ENCODE data around the gene CAMK2N2.
A peak's percentile ranks its signal among the peaks of the same experiment; 100 is the strongest.
"Not testable (repeated sequence)": the region's sequence is repeated elsewhere in the genome, so short reads cannot be mapped to it uniquely, and the experiment has no call there.

Gene CAMK2N2

GRCh38 chr3:184272269-184272668, 10.9 kb upstream of the CAMK2N2 start:
- no peak for DNase-seq (ENCODE audit: low read depth in 2 of 2)

DNA sequence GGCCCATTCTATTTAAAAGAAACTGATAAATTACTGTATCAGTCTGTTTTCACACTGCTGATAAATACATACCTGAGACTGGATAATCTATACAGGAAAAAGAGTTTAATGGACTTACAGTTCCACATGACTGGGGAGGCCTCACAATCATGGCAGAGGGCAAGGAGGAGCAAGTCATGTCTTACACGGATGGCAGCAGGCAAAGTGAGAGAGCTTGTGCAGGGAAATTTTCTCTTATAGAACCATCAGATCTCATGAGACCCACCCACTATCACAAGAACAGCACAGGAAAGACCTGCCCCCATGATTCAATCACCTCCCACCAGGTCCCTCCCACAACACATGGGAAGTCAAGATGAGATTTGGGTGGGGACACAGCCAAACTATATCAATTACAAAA, 5.9 kb upstream of the CAMK2N2 start:
- not testable (repeated sequence) for DNase-seq (ENCODE audit: low read depth in 2 of 2)

- no peak for DNase-seq (ENCODE audit: low read depth in 2 of 2)
Observed at GRCh38 chr3:184262764-184263179, 1.4 kb upstream of the CAMK2N2 start.

GRCh38 chr3:184261854-184262763, 756 bp upstream of the CAMK2N2 start:
- DNase-seq (ENCODE audit: low read depth in 2 of 2) = no peak

GRCh38 chr3:184260724-184261269, 556 bp downstream of the CAMK2N2 start:
- DNase-seq (ENCODE audit: low read depth in 2 of 2) = no peak

- DNase-seq (ENCODE audit: low read depth in 2 of 2) = no peak
Observed at GRCh38 chr3:184259878-184260723, 1.3 kb downstream of the CAMK2N2 start.

DNA sequence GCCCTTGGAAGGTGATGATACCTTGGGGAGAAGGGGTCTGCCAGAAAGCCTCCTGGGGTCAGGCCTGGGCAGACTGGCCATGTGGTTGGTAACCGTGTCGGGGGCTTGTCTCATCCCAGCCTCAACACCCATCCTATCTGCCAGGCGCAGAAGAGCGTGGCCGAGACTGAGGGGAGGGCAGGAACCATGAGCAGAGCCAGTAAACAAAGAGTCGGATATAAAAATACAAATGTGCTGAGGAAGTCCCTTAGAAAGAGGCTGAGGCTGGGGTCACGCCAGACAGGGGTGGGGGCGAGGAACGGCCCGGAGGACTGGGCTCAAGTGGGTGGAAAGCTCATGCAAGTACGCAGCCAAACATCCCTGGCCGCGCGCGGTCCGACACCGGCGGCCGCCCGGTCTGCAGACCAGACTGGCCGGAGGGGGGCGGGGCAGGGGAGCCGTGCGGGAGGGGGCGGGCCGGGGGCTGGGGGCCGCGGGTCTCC, 1.9 kb downstream of the CAMK2N2 start:
- no peak for DNase-seq (ENCODE audit: low read depth in 2 of 2)

GRCh38 chr3:184258926-184259325, 2.4 kb downstream of the CAMK2N2 start:
- DNase-seq (ENCODE audit: low read depth in 2 of 2) = no peak

GRCh38 chr3:184257083-184257915, 4.1 kb downstream of the CAMK2N2 start:
- no peak for DNase-seq (ENCODE audit: low read depth in 2 of 2)

DNA sequence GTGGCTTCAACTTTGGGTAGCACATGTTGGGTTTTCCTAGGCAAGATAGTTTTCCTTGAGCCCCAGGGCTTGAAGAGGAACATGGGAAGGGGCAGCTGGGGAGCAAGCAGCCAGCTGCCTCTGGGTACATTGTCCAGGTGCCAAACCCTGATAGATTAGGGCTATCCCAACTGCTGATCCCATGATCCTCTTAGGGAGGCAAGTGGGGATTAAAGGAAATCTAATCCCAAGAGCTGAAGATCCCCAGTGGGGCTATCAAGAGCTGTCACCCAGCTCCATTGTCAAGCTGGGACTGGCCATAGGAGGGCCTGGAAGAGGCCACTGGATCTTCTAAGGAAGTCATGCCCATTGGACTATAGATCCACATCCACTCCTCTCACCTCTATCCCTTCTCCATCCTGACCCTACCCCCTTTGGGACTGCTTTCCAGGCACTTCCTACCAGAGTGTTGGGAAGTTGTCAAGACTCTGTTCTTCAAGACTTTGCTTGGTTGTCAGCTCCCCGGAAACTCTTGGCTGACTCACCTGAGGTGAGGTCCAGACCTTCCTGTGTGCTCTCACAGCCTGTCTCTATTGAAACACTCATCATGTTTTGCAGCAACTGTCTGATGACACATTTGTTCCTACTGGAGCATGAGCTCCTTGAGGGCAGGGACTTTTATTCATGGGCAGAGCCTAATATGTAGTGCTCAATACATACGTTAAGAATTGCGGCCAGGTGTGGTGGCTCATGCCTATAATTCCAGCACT, 5.9 kb downstream of the CAMK2N2 start:
- DNase-seq (ENCODE audit: low read depth in 2 of 2) = no peak

DNA sequence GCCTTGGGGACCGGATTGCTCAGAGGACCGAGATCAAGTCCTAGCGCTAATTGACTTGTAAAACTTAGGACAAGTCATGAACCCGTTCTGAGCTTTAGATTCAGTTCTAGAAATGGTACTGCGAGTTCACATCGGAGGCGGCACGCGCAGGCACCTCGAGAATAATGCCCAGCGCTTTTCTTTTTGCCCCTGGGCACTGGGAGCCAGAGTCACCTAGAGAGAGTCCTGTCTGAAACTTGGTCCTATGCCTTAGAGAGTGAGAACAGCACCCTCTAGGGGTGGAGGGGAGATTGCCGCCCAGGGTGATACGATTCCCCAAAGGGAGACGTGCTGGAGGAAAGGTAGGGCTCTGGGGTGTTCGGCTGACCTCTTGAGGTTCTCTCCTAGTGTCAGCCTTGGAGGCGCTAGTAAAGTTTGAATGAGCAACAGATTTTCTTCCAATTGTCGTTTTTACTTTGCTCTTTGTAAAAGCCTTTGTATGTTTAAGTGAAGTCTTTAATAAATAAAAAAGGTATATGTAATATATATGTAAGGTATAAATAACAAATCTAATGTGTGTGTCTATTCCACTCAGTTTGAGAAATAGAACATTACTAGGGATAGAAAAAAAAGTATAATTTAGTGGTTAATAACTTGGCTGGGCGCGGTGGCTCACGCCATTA, 11.1 kb downstream of the CAMK2N2 start:
- peak; percentile 81 to 87 for DNase-seq (ENCODE audit: low read depth in 2 of 2)

GRCh38 chr3:184249412-184250166, 11.8 kb downstream of the CAMK2N2 start, which contains the start of gene EEF1AKMT4:
EEF1AKMT4 (plus strand) TSS chr3:184249672; CDS start chr3:184249695, 23 bp downstream.
- peak; percentile 85 to 92 for DNase-seq (ENCODE audit: low read depth in 2 of 2)

GRCh38 chr3:184248454-184249411, 12.6 kb downstream of the CAMK2N2 start, which contains the start of gene ALG3:
ALG3 (minus strand) TSS chr3:184248962; CDS start chr3:184248940, 22 bp downstream.
- peak; percentile 73 to 77 for DNase-seq (ENCODE audit: low read depth in 2 of 2)

- DNase-seq (ENCODE audit: low read depth in 2 of 2) = no peak
Observed at GRCh38 chr3:184242297-184242685, 19.1 kb downstream of the CAMK2N2 start.

DNA sequence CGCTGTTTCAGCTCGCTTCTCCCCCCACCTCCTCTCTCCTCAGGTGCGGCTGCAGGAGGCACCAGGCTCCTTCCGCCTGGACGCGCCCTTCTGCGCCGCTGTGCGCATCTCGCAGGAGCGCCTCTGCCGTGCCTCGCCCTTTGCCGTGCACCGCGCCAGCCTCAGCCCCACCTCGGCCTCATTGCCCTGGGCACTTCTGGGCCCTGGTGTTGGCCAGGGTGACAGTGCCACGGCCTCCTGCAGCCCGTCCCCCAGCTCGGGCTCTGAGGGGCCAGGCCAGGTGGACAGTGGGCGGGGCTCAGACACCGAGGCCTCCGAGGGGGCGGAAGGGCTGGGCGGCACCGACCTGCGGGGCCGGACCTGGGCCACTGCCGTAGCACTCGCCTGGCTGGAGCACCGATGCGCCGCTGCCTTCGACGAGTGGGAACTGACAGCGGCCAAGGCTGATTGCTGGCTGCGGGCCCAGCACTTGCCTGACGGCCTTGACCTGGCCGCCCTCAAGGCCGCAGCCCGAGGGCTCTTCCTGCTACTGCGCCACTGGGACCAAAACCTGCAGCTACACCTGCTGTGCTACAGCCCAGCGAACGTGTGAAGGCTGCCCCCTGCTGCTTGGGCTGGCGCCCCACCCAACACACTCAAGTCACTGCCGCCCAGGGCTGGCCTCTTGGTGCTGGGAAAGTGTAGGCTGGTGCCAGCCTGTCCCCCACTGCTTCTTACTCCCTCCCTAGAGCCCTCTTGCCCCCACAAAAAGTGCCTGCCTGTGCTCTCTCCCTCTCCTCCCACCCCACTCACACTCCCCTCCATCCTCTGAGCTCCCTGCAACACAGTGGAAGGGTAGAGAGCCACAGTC, 19.7 kb downstream of the CAMK2N2 start:
- no peak for DNase-seq (ENCODE audit: low read depth in 2 of 2)

GRCh38 chr3:184241141-184241446, 20.3 kb downstream of the CAMK2N2 start:
- DNase-seq (ENCODE audit: low read depth in 2 of 2) = no peak
